HEK293T (cell line): ENCODE results near the gene RXFP4.

Source experiments
- BHLHE40 ChIP-seq: fragments of 450-650 bp; IDR thresholded peaks from 2 replicates; pipeline ENCODE4 v1.6.1; 2016; ENCODE audit warnings: mild to moderate bottlenecking, moderate library complexity, borderline replicate concordance
- ELF4 ChIP-seq: fragments of 450-650 bp; IDR thresholded peaks from 2 replicates; pipeline ENCODE4 v1.6.1; 2017; ENCODE audit warnings: antibody characterized with exemption
- FOXA1 ChIP-seq: fragments of 450-650 bp; IDR thresholded peaks from 2 replicates; pipeline ENCODE4 v1.6.1; 2016; ENCODE audit warnings: mild to moderate bottlenecking
- FOXK2 ChIP-seq: fragments of 450-650 bp; IDR thresholded peaks from 2 replicates; pipeline ENCODE4 v1.6.1; 2016; ENCODE audit warnings: mild to moderate bottlenecking
- FOXM1 ChIP-seq: fragments of 450-650 bp; IDR thresholded peaks from 2 replicates; pipeline ENCODE4 v1.6.1; 2017; ENCODE audit warnings: mild to moderate bottlenecking, borderline replicate concordance
- HDGF ChIP-seq: fragments of 450-650 bp; IDR thresholded peaks from 2 replicates; pipeline ENCODE4 v1.6.1; 2017; ENCODE audit warnings: antibody characterized with exemption, borderline replicate concordance
- PKNOX1 ChIP-seq: fragments of 450-650 bp; IDR thresholded peaks from 2 replicates; pipeline ENCODE4 v1.6.1; 2016
- SUZ12 ChIP-seq: fragments of 450-650 bp; IDR thresholded peaks from 2 replicates; pipeline ENCODE4 v1.6.1; 2016; ENCODE audit warnings: mild to moderate bottlenecking
- ZNF384 ChIP-seq: fragments of 450-650 bp; IDR thresholded peaks from 2 replicates; pipeline ENCODE4 v1.6.1; 2016

GRCh38 chr1:155960081-155960745 is 18.8 kb downstream of the RXFP4 start:
- TF ChIP-seq PKNOX1 (no peak), ELF4 (no peak), SUZ12 (no peak), FOXA1 (no peak), HDGF (no peak), FOXM1 (no peak), FOXK2 (no peak), BHLHE40 (no peak), ZNF384 (no peak)
